Neural progenitor cell (in vitro differentiated cells): ENCODE data around the gene RABEP2.

Source experiments
- CTCF ChIP-seq: fragments of 200-600 bp; sonication (generic); IDR thresholded peaks from 2 replicates; pipeline ENCODE4 v1.5.1; 2017; ENCODE audit warnings: antibody characterized with exemption, mild to moderate bottlenecking
- EZH2 ChIP-seq: fragments of 200-600 bp; sonication (generic); IDR thresholded peaks from 2 replicates; pipeline ENCODE4 v1.6.1; 2017; ENCODE audit warnings: antibody characterized with exemption, mild to moderate bottlenecking, moderate library complexity
- EZH2phosphoT487 ChIP-seq: fragments of 200-600 bp; sonication (generic); IDR thresholded peaks from 2 replicates; pipeline ENCODE4 v1.6.1; 2017; ENCODE audit warnings: antibody characterized with exemption

GRCh38 chr16:28883221-28883996, 41.6 kb downstream of the RABEP2 start:
- TF ChIP-seq EZH2 (no peak), CTCF (no peak), EZH2phosphoT487 (no peak)
